ENCODE measurements around the gene CD247. TPM values are rescaled to one million over a fixed set of nuclear protein-coding genes. Genes with fewer than 3 reads are reported as not detected.
A peak's percentile ranks its signal among the peaks of the same experiment; 100 is the strongest.

CD247 gene
- total and polyA plus RNA-seq, 9 of the 15 experiments (the other 6 are each of a cell fraction or from before 2014, with no cell fraction given) = 0.08 to 0.42 (median 0.28) TPM; not detected in 5

GRCh38 chr1:167542109-167543032 lies 24.0 kb upstream of the CD247 start:
- no peak overlapping the region for H3K4me2 ChIP-seq (ENCODE audit: insufficient read depth, low read length)
- no peak overlapping the region for H3K4me3 ChIP-seq
- no peak for TF ChIP-seq DIDO1 (tag; IDR thresholded peaks at IDR 0.05; ENCODE audit: low read depth)
- TF ChIP-seq ETV6 (IDR thresholded peaks at IDR 0.05; ENCODE audit: borderline replicate concordance in 1 of 2, low read depth in 2 of 2, low read length in 1 of 2) = no peak
- no peak for TF ChIP-seq ETV6 (CRISPR knock-in tag; IDR thresholded peaks at IDR 0.05; ENCODE audit: borderline replicate concordance)
- no peak for TF ChIP-seq U2AF1 (optimal IDR thresholded peaks at IDR 0.05; ENCODE audit: low read depth, low read length)
- TF ChIP-seq ZNF589 (CRISPR knock-in tag; IDR thresholded peaks at IDR 0.05; ENCODE audit: low read depth) = no peak
- no peak for TF ChIP-seq ZNF347 (CRISPR knock-in tag; IDR thresholded peaks at IDR 0.05; ENCODE audit: low read depth)
- TF ChIP-seq CREM (IDR thresholded peaks at IDR 0.05; ENCODE audit: low read depth) = no peak
- no peak for TF ChIP-seq ZNF668 (CRISPR knock-in tag; IDR thresholded peaks at IDR 0.05)
- TF ChIP-seq CBFB (CRISPR knock-in tag; IDR thresholded peaks at IDR 0.05) = no peak
- no peak for TF ChIP-seq MCM7 (IDR thresholded peaks at IDR 0.05)
- TF ChIP-seq, protein P1, sequence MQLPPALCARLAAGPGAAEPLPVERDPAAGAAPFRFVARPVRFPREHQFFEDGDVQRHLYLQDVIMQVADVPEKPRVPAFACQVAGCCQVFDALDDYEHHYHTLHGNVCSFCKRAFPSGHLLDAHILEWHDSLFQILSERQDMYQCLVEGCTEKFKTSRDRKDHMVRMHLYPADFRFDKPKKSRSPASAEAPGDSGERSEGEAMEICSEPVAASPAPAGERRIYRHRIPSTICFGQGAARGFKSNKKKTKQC (CRISPR knock-in tag; IDR thresholded peaks at IDR 0.05) = no peak
- TF ChIP-seq, protein P2, sequence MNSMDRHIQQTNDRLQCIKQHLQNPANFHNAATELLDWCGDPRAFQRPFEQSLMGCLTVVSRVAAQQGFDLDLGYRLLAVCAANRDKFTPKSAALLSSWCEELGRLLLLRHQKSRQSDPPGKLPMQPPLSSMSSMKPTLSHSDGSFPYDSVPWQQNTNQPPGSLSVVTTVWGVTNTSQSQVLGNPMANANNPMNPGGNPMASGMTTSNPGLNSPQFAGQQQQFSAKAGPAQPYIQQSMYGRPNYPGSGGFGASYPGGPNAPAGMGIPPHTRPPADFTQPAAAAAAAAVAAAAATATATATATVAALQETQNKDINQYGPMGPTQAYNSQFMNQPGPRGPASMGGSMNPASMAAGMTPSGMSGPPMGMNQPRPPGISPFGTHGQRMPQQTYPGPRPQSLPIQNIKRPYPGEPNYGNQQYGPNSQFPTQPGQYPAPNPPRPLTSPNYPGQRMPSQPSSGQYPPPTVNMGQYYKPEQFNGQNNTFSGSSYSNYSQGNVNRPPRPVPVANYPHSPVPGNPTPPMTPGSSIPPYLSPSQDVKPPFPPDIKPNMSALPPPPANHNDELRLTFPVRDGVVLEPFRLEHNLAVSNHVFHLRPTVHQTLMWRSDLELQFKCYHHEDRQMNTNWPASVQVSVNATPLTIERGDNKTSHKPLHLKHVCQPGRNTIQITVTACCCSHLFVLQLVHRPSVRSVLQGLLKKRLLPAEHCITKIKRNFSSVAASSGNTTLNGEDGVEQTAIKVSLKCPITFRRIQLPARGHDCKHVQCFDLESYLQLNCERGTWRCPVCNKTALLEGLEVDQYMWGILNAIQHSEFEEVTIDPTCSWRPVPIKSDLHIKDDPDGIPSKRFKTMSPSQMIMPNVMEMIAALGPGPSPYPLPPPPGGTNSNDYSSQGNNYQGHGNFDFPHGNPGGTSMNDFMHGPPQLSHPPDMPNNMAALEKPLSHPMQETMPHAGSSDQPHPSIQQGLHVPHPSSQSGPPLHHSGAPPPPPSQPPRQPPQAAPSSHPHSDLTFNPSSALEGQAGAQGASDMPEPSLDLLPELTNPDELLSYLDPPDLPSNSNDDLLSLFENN (IDR thresholded peaks at IDR 0.05; ENCODE audit: low read depth in 2 of 2, low read length in 2 of 2) = no peak
- TF ChIP-seq ZFP91 (CRISPR knock-in tag; IDR thresholded peaks at IDR 0.05) = no peak
- no peak for TF ChIP-seq PRPF4 (IDR thresholded peaks at IDR 0.05; ENCODE audit: insufficient read depth, low read depth, low read length, poor library complexity, severe bottlenecking)

More at GRCh38 chr1:167542109-167543032, 24.0 kb upstream of the CD247 start:
- Histone ChIP-seq H3K27ac (ENCODE audit: extremely low read depth, low read depth, low read length) (no peak overlapping the region), H3K36me3 (ENCODE audit: control insufficient read depth, insufficient read depth, low read length) (peaks cover 67% of the 10 kb centered on the region), H2AFZ (ENCODE audit: low read depth, low read length) (no peak overlapping the region), H3K4me1 (replicated peaks in 1 of 2; ENCODE audit: control insufficient read depth in 2 of 2, insufficient read depth in 2 of 2, low read length in 2 of 2) (peaks cover 16 to 24% of the 10 kb centered on the region in 2 experiments; a peak in 4 of 5 replicates), H3K9ac (ENCODE audit: insufficient read depth in 1 of 2, low read depth in 2 of 2, low read length in 2 of 2) (no peak overlapping the region), H3K9me3 (replicated peaks; ENCODE audit: control insufficient read depth, insufficient read depth, low read depth, low read length) (no peaks in the 10 kb centered on the region), H4K20me1 (replicated peaks; ENCODE audit: control insufficient read depth, insufficient read depth, low read length) (no peaks in the 10 kb centered on the region), H3K27me3 (ENCODE audit: control insufficient read depth in 2 of 2, insufficient read depth in 2 of 2, low read length in 2 of 2) (no peaks in the 10 kb centered on the region), H3K9me1 (ENCODE audit: control insufficient read depth, insufficient read depth, low read length) (no peaks in the 10 kb centered on the region), H3K79me2 (ENCODE audit: control insufficient read depth, insufficient read depth, low read length) (peaks cover 8% of the 10 kb centered on the region)
- FAIRE-seq (no peak), ATAC-seq (peak; percentile 8; the same call in 2 of the 3 replicates), DNase-seq (ENCODE audit: extremely low read depth in 1 of 4, low spot score in 3 of 4) (peak in 1 of 4 experiments; percentile 13)
- intact Hi-C loops (cut with micrococcal nuclease) (no loop called here), in situ Hi-C loops (cut with MboI) (no loop called here)
- no TSS peak for BruUV-seq (replicated peaks)
- 61% methylated on average over 12 of the region's 12 CpGs for WGBS (ENCODE audit: insufficient coverage, low coverage, missing lambda C conversion rate)
- ChIA-PET POLR2A (interaction anchor here (0.7 to 6.1 kb wide), 4 partner anchors 9 to 89 kb away, joined by 3 to 71 read pairs (median 11); partner anchors contain the start of gene CREG1), CTCF (ENCODE audit: low intra/inter-chr PET ratio) (interaction anchor here (1.1 kb wide), 1 partner anchor 141 kb away, joined by 3 read pairs; no protein-coding TSS in a partner anchor)
